ENCODE data around the gene PIBF1.
A peak's percentile ranks its signal among the peaks of the same experiment; 100 is the strongest.
"Not testable (repeated sequence)": the region's sequence is repeated elsewhere in the genome, so short reads cannot be mapped to it uniquely, and the experiment has no call there.

Gene PIBF1

DNA sequence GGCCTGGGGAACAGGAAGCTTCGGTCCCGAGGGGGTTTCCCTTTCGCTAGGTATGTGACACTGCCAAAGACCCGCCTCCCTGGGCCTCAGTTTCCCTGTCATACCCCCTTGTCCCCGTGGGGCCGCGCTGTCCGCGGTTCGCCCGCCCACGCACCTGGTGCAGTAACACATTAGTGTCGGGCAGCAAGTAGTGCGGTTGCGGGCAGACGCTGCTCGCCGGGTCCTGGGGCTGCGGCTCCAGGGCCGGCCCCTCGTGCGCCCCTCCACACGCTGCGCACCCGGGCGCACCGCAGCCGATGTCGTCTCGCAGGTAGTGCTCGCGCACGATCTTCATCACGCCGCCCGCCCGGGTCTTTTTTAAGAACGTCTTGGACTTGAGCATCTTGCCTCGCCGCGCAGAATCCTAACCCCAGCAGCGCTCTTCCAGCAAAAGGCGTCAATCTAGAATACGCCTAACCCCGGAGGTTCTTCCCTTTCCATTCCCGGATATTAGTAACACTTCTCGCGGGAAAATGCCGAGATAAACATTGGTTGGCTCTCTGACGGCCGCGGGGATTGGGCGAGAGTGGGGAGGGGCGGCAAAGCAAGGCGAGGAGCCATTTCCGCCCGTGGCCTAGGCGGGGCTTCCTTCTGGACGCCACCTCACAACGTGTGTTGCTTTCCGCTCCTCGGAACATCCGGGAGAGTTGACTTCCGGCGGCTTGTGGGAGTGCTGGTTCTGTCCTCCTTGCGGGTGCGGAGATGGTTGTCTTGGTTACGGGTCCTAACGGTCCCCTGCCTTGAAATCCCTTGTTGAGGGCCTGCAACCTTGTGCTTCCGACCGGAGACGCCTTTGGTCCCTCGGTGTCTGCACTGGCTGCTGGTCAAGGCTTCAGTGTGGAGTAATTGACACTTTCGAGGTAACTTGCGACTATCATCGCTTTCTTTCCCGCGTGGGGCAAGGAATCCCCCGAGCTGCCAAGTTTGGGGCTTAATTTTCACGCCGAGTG is at the start of gene PIBF1, which contains the start of gene DIS3:
TSS of gene PIBF1 (plus strand) at position 683 of the 989 bp plus-strand sequence. CDS start 1,337 bp downstream, outside the sequence.
TSS of gene DIS3 (minus strand) at position 450 of the 989 bp plus-strand sequence. CDS start at position 382, 68 bp downstream.
- DNase-seq (ENCODE audit: low spot score): peak; percentile 98

DNA sequence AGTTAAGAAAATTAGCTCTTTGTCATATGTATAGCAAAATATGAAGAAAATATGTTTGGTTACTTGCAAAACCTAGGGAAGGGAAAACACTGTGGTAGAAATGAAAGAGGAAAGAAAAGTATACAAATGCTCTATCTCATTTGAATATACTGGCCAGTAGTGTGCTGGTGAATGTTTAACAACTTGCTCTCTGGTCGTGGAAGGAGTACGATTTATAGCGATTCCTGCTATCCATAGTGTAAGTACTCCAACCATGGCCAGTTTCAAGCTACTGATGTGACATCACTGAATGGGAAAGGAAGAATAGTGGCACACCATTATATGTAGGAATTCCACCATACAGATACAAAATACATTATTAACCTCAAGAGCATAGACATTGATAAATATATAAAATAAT is 44.9 kb upstream of the PIBF1 start:
- no peak for DNase-seq (ENCODE audit: low spot score)

GRCh38 chr13:72740015-72740414 is 41.9 kb upstream of the PIBF1 start:
- no peak for DNase-seq (ENCODE audit: low spot score)

DNA sequence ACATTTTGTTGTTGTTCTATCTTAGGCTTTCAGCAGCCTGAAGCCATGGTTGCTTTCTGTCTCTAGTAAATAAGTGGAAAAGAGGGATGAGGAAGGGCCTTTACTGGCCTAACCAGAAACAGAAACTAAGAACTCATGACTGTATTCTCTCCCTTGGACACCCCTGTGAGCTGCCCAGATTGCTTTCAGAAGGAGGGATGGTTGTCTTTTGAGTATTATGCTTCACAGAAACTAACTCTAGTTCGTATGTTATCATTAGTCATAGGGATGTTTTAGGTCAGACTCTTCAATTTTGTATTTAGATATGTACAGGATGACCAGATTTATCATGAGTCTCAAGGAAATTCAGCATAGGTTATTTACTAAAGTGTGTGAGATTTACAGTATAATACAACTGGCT is 36.7 kb upstream of the PIBF1 start:
- no peak for DNase-seq (ENCODE audit: low spot score)

DNA sequence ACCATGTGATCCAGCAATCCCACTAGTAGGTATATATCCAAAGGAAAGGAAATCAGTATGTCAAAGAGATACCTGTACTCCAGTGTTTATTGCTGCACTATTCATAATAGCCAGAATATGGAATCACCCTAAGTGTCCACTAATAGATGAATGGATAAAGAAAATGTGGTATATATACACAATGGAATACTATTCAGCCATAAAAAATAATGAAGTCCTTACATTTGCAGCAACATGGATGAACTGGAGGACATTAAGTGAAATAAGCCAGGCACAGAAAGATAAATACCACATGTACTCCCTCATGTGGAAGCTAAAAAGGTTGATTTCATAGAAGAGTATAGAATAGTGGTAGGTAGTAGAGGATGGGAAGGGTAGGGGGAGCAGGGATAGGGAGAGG is 30.7 kb upstream of the PIBF1 start:
- no peak for DNase-seq (ENCODE audit: low spot score)

GRCh38 chr13:72754111-72754510 is 27.8 kb upstream of the PIBF1 start:
- no peak for DNase-seq (ENCODE audit: low spot score)

DNA sequence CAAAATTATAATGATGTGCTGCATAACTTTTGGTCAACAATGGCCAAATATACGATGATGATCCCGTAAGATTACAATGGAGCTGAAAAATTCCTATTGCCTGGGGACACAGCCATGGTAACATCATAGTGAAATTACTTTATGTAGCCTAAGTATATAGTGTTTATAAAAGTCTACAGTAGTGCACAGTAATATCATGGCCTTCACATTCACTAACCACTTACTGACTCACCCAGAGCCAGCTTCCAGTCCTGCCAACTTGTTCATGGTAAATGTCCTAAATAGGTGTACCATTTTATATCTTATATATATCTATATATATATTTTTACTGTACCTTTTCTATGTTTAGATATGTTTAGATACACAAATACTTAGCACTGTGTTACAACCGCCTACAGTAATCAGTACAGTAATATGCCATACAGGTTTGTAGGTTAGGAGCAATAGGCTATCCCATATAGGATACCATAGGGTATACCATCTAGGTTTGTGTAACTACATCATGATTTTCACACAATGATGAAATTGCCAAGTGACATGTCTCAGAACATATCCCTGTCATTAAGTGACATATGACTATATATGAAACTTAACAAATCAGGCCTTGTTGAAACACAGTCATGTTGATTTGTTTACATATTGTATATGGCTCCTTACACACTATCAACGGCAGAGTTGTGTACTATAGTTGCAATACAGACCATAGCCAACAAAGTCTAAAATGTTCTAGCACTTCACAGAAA is 24.0 kb upstream of the PIBF1 start:
- no peak for DNase-seq (ENCODE audit: low spot score)

GRCh38 chr13:72760189-72760588 is 21.7 kb upstream of the PIBF1 start:
- no peak for DNase-seq (ENCODE audit: low spot score)

DNA sequence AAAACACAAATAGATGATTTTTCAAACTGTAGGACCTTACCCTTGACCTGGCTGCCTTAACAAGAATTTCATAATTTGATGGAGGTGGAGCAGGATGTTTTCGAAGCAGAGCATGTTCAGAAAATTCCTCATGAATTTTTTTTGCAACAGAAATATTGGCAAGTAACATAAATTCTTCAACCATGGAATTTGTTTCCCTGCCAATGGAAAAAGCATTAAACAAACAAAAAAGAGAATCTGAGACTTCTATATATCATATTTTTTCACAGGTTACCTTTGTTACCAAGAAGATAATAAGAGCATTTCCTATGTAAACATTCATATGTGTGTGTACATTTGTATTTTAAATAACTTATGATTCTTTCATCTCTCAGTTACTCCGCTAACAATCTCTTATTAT is 18.5 kb upstream of the PIBF1 start:
- no peak for DNase-seq (ENCODE audit: low spot score)

- DNase-seq (ENCODE audit: low spot score): no peak
Measured at GRCh38 chr13:72774019-72774418, 7.9 kb upstream of the PIBF1 start.

- no peak for DNase-seq (ENCODE audit: low spot score)
Measured at GRCh38 chr13:72782717-72783116, 784 bp downstream of the PIBF1 start.

GRCh38 chr13:72784679-72785078 is 2.7 kb downstream of the PIBF1 start:
- DNase-seq (ENCODE audit: low spot score): not testable (repeated sequence)

DNA sequence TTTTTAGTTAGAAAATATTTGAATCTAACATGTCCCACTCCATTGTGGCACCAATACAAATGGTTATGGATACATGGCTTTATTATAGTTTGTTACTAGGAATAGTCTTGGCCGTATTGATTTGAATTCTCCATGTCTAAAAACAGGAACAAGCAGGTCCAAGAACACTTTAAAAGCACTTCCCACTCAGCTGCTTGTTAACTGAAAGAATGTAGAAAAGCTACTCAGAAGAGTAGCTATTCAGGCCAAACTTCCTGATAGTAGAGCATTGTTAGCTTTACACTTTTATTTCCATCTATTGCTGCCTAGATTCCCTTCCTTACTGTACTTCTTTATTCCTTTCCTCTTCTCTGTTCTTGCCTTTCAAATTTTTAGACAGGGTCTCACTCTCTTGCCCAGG is 6.9 kb downstream of the PIBF1 start:
- no peak for DNase-seq (ENCODE audit: low spot score)

DNA sequence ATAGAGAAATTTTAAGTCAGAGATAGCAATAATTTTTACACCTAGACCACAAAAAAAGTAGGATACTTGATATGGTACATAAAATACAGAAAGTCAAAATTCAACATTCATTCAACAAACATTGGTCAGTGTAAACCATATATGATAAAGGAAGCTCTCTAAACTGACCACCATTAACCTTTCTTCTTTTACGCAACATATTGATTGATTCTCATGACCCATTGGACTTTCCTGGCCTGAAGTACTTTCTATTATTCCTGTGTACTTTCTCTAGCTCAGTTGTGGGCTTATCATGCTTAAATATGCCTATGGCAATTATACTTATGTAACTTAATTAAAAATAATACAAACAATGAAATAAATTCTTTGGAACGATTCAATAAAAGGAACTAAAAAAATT is 10.7 kb downstream of the PIBF1 start:
- no peak for DNase-seq (ENCODE audit: low spot score)

DNA sequence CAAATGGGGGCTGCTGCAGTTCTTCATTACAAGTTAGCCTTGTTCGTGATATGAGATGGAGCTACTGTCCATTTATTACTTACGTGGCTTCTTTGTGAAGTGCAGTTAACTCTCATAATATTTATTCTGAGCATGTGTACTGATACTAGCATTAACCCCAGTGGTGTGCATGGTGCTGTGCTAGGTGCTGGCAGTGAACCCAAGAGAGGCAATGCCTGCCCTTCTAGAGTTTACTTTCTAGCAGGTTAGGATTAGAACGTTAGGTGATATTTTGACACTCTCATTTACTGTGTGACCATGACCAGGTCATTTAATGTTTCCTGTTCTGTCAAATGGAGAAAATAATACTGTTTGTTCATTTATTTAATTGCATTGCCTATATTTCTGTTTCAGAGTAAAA is 16.9 kb downstream of the PIBF1 start:
- DNase-seq (ENCODE audit: low spot score): no peak

DNA sequence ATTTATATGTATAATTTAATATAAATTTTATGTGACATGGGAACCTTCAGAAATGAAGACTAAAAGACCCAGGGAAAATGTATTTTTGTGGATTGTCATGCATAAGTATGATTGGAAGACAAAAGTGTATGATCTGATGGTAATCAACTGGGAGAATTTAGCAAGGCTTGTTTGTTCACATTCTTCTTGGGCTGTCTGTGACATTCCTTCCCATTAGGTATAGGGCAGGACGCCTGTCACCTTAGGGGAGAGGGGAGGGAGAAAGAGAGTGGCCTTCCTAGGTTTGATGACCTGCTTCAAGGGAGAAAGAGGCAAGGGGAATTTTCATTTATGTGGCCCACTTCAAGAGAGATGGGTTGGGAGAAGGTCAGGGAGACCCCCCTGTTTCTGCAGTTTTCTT is 22.4 kb downstream of the PIBF1 start:
- DNase-seq (ENCODE audit: low spot score): no peak

DNA sequence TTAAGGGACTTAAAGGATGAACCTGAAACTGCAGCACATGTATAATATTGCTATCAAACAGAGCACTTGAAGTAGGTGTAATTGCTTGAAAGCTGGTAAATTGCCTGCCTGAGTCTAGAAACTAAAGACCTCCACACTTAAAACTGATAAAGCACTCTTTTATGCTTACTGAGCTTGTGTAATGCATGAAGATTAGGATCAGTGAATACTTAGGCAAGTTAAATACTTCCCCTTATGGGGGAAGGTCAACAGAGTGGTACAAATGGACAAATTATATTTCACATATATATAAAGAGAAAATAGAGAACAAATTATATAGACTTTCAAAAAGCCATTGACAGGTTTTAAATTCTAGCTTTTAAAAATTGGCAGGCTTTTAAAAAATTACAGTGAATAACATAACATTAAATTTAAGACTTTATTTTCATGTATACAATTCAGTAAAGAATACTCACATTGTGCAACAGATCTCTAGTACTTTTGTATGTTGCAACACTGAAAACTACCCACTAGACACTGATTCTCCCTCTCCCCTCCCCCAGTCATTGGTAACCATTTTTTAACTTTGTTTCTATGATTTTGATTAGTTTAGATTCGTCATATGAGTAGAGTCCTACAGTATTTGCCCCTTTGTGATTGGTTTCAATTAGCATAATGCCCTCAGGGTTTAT is 23.9 kb downstream of the PIBF1 start:
- DNase-seq (ENCODE audit: low spot score): no peak

DNA sequence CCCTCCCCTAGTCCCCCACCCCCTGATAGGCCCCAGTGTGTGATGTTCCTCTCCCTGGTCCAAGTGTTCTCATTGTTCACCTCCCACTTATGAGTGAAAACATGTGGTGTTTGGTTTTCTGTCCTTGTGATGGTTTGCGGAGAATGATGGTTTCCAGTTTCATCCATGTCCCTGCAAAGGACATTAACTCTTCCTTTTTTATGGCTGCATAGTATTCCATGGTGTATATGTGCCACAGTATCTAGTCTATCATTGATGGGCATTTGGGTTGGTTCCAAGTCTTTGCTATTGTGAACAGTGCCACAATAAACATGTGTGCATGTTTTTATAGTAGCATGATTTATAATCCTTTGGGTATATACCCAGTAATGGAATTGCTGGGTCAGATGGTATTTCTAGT is 24.6 kb downstream of the PIBF1 start:
- DNase-seq (ENCODE audit: low spot score): not testable (repeated sequence)

GRCh38 chr13:72808917-72809500 is 27.1 kb downstream of the PIBF1 start:
- DNase-seq (ENCODE audit: low spot score): no peak

- DNase-seq (ENCODE audit: low spot score): no peak
Measured at GRCh38 chr13:72820156-72820897, 38.4 kb downstream of the PIBF1 start.

- no peak for DNase-seq (ENCODE audit: low spot score)
Measured at GRCh38 chr13:72820898-72821279, 39.0 kb downstream of the PIBF1 start.

All from Ammon's horn (tissue), 1 donor.